ENCODE data around the gene FAHD1.

DNA sequence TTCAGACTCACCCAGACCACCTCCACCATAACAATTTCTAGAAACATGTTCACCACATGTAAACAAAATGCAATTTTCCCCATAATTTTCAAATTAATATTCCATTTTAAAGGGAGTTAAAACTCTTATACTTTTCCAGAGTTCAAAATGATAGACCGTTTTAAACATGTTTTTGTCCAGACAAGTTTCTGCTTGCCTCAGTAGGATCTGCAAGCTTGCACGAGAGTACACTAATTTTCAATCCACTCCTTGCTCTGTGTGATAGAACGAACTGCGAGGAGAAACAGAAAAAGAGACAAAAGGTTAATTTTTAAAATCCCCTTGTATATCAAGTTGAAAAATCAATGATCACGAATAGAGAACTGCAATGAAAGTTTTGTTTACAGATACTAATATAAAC is 7.1 kb downstream of the FAHD1 start:
- TF ChIP-seq CTCF (IDR thresholded peaks at IDR 0.05; ENCODE audit: insufficient read depth, low read length, poor library complexity, severe bottlenecking) (no peak), EZH2phosphoT487 (conservative IDR thresholded peaks at IDR 0.05; ENCODE audit: low read length) (no peak)
